Hematopoietic multipotent progenitor cell (in vitro differentiated cells): ENCODE data around the gene TFR2. TPM values are rescaled to one million over a fixed set of nuclear protein-coding genes. Genes with fewer than 3 reads are reported as not detected.

ENCODE experiments used
- DNase-seq, 3 donors: peaks; one replicate each; pipeline ENCODE4 v3.0.0-alpha.2; 2011 to 2015; ENCODE audit warnings: low read depth in 2 of 3, low spot score in 2 of 3
- small RNA-seq: library from RNA; depleted of rRNA; stranded (forward); fragments of <200 nt; gene quantifications from one replicate; pipeline ENCODE3, GENCODE V24; 2012
- total RNA-seq: library from RNA; depleted of rRNA; stranded (reverse); fragments of >200 nt; gene quantifications from one replicate; pipeline ENCODE4 v1.2.3, GENCODE V29; 2012

The TFR2 gene
- total RNA-seq, 1 donor = 51.7 TPM

DNA sequence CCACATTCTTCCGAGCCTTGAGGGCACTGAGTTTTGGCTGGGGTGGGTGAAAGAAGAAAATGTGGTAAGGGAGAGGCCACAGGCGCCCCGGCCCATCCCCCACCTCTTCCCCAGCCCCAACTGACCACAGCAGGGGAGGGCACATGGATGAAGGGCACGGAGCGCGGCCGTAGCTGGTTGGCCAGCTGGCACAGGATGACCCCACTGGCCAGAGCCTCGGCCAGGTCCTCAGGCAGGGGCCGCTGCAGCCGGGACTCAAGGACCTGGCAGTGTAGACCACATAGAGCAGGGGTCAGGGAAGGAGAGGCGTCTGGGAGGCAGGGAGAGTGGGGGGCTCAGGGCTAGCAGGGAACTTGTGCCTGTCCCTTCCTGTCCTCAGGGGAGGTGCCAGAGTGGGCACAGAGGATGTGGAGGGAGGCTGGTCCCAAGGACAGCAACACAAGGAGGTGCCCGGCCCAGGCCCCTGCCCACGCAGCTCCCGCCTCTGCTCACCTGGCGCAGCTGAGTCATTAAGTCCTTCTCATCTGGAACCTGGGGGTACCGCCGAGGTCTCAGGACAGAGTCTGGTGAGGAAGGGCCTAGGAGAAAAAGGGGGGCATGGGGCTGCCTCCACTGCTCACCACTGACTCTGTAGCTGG lies 65.5 kb downstream of the TFR2 start:
- DNase-seq = no peak

DNA sequence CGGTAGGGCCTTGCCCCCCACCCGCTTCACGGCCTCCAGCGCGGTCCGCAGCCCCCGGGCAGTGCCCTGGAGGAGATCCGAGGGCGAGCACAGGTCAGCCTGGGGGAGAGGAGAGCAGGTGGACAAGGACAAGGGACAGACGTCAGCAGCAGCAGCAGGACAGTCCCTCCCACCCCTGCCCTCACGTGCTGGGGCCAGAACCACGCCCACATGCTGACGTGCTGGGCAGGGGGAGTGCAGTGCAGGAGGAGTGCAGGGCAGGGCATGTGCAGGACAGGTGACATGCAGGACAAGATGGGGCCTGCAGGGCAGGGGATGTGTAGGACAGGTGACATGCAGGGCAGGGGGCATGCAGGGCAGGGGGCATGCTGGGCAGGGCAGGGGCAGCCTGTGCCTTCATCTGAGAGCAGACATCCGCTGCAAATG lies 66.1 kb downstream of the TFR2 start:
- DNase-seq = no peak

GRCh38 chr7:100574362-100575205 lies 66.8 kb downstream of the TFR2 start:
- DNase-seq = no peak

DNA sequence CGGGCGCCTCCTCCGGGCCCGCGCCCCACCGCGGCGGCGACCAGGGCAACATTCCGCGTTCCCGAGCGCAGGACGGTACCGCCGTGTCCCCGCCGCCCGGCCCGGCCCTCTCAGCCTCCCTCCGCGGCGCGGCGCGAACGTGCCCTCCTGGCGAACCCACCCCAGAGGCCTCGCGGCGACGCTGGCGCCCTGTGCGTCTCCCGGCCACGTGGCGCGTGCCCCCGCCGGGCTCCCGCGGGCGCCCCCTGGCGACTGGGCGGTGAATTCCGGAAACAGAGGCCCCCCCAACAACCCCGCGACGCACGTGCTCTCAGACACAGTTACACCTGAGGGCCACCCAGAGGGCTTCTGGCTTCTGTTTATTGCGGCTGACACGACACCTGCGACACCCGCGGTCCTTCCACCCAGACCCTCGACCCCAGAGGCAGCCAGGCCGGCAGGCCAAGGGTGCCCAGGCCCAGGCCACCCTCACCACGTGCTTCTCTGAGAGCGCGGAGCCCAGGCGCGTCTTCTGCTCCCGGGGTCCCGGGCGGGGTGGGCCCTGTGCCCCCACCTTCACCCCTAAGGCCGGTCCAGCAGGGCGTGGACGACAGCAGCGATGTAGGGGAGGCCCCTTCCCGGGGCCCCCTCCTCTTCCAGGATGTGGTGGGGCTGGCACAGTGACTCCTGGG lies 67.5 kb downstream of the TFR2 start, which contains the start of gene SAP25:
Gene SAP25, minus strand, starts transcription at position 210 of the 671 bp plus-strand sequence. Its CDS starts 158 bp downstream, at position 52.
- DNase-seq = no peak

GRCh38 chr7:100572949-100573675 lies 68.2 kb downstream of the TFR2 start:
- no peak for DNase-seq

GRCh38 chr7:100572281-100572948 lies 68.9 kb downstream of the TFR2 start:
- no peak for DNase-seq

DNA sequence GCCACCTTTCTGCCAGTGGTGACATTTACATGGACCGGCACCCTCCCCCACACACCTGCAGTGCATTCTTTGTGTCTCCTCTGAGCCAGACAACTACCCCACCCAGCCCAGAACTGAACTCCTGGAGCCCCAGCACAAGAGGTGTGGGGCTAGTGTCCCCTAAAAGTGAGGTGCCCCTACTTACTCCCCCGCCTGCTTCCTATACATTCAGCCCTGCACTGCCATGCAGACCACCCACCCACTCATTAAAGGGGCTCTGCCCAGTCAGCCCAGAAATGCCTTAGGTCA lies 69.6 kb downstream of the TFR2 start:
- DNase-seq = no peak

GRCh38 chr7:100570954-100571828 lies 70.2 kb downstream of the TFR2 start:
- DNase-seq = no peak

Small RNA genes lying within 50 kb of the gene (small RNA-seq; reads per million reads assigned to genes)
- not detected for gene SAP25

Other genes starting within 250 kb of the TFR2 start
- 2.4 TPM for gene ZCWPW1, start 212.8 kb downstream of the TFR2 start, total RNA-seq
- gene MEPCE, start 211.7 kb downstream of the TFR2 start, total RNA-seq = 88.3 TPM
- gene PPP1R35, start 205.1 kb downstream of the TFR2 start, total RNA-seq = 43.1 TPM
- 0.27 TPM for gene SPACDR, start 177.3 kb downstream of the TFR2 start, total RNA-seq
- 60.9 TPM for gene TSC22D4, start 162.3 kb downstream of the TFR2 start, total RNA-seq
- under 0.01 TPM for gene NYAP1, start 157.6 kb downstream of the TFR2 start, total RNA-seq
- 10.5 TPM for gene AGFG2, start 102.3 kb downstream of the TFR2 start, total RNA-seq
- gene SAP25, start 67.7 kb downstream of the TFR2 start, total RNA-seq = 2.2 TPM
- 109 TPM for gene LRCH4, start 55.4 kb downstream of the TFR2 start, total RNA-seq
- gene FBXO24, start 55.2 kb downstream of the TFR2 start, total RNA-seq = 0.81 TPM
- 0.81 TPM for gene PCOLCE, start 39.2 kb downstream of the TFR2 start, total RNA-seq
- 12.1 TPM for gene MOSPD3, start 29.0 kb downstream of the TFR2 start, total RNA-seq
- gene ACTL6B, start 14.9 kb upstream of the TFR2 start, total RNA-seq = not detected
- 121 TPM for gene GNB2, start 32.2 kb upstream of the TFR2 start, total RNA-seq
- gene GIGYF1, start 52.7 kb upstream of the TFR2 start, total RNA-seq = 36.9 TPM
- 31.8 TPM for gene POP7, start 64.6 kb upstream of the TFR2 start, total RNA-seq
- not detected for gene EPO, start 78.9 kb upstream of the TFR2 start, total RNA-seq
- gene ZAN, start 92.0 kb upstream of the TFR2 start, total RNA-seq = 0.27 TPM
- 20.5 TPM for gene EPHB4, start 186.0 kb upstream of the TFR2 start, total RNA-seq
- 27.2 TPM for gene SLC12A9, start 211.2 kb upstream of the TFR2 start, total RNA-seq
- 44.7 TPM for gene TRIP6, start 225.8 kb upstream of the TFR2 start, total RNA-seq
- gene SRRT, start 233.6 kb upstream of the TFR2 start, total RNA-seq = 67.6 TPM
- 4.6 TPM for gene UFSP1, start 248.2 kb upstream of the TFR2 start, total RNA-seq